IPS-18c (cell line): Measurements from ENCODE around the gene KCNIP3.

Source experiments
- H3K4me3 ChIP-seq: 2 replicates; pipeline ENCODE4 v1.7.0; 2013; ENCODE audit warnings: low read depth, mild to moderate bottlenecking, low read length, moderate library complexity; ENCODE audit not compliant: insufficient read depth
- H3K9me3 ChIP-seq: one replicate; pipeline ENCODE4 v1.6.1; 2013; ENCODE audit warnings: mild to moderate bottlenecking, low read length, moderate library complexity; ENCODE audit not compliant: control insufficient read depth, insufficient read depth

Gene KCNIP3

GRCh38 chr2:95330794-95331338 is 33.7 kb downstream of the KCNIP3 start:
- H3K9me3 ChIP-seq: no peaks in the 10 kb centered on the region
- no peak overlapping the region for H3K4me3 ChIP-seq

GRCh38 chr2:95331606-95332005 is 34.5 kb downstream of the KCNIP3 start:
- Histone ChIP-seq H3K9me3 (no peaks in the 10 kb centered on the region), H3K4me3 (no peak overlapping the region)

- Histone ChIP-seq H3K4me3 (no peak overlapping the region), H3K9me3 (no peaks in the 10 kb centered on the region)
These were observed 34.9 kb downstream of the KCNIP3 start for GRCh38 chr2:95332036-95332435.

GRCh38 chr2:95333056-95333455 is 35.9 kb downstream of the KCNIP3 start:
- Histone ChIP-seq H3K4me3 (no peak overlapping the region), H3K9me3 (no peaks in the 10 kb centered on the region)

GRCh38 chr2:95333888-95334338 is 36.8 kb downstream of the KCNIP3 start:
- no peaks in the 10 kb centered on the region for H3K9me3 ChIP-seq
- no peak overlapping the region for H3K4me3 ChIP-seq

- Histone ChIP-seq H3K4me3 (no peak overlapping the region), H3K9me3 (no peaks in the 10 kb centered on the region)
These were observed 37.9 kb downstream of the KCNIP3 start for GRCh38 chr2:95334916-95335641.

GRCh38 chr2:95336406-95336805 is 39.3 kb downstream of the KCNIP3 start:
- Histone ChIP-seq H3K9me3 (no peaks in the 10 kb centered on the region), H3K4me3 (no peak overlapping the region)

- Histone ChIP-seq H3K9me3 (no peaks in the 10 kb centered on the region), H3K4me3 (no peak overlapping the region)
These were observed 40.7 kb downstream of the KCNIP3 start for GRCh38 chr2:95337829-95338228.

- Histone ChIP-seq H3K9me3 (no peaks in the 10 kb centered on the region), H3K4me3 (no peak overlapping the region)
These were observed 45.6 kb downstream of the KCNIP3 start for GRCh38 chr2:95342556-95343320.

GRCh38 chr2:95343429-95344214 is 46.5 kb downstream of the KCNIP3 start:
- H3K9me3 ChIP-seq: no peaks in the 10 kb centered on the region
- no peak overlapping the region for H3K4me3 ChIP-seq

GRCh38 chr2:95344215-95344583 is 47.1 kb downstream of the KCNIP3 start:
- Histone ChIP-seq H3K4me3 (no peak overlapping the region), H3K9me3 (no peaks in the 10 kb centered on the region)

GRCh38 chr2:95344656-95345055 is 47.5 kb downstream of the KCNIP3 start:
- H3K9me3 ChIP-seq: no peaks in the 10 kb centered on the region
- no peak overlapping the region for H3K4me3 ChIP-seq

GRCh38 chr2:95345081-95345562 is 48.0 kb downstream of the KCNIP3 start:
- no peaks in the 10 kb centered on the region for H3K9me3 ChIP-seq
- H3K4me3 ChIP-seq: peak overlapping the region; percentile 56; the same call in 1 of the 2 replicates

- Histone ChIP-seq H3K9me3 (no peaks in the 10 kb centered on the region), H3K4me3 (peak overlapping the region; percentile 56)
These were observed 48.5 kb downstream of the KCNIP3 start for GRCh38 chr2:95345563-95346230.

GRCh38 chr2:95346231-95346737 is 49.1 kb downstream of the KCNIP3 start:
- H3K9me3 ChIP-seq: no peaks in the 10 kb centered on the region
- peak overlapping the region; percentile 56 for H3K4me3 ChIP-seq

- H3K9me3 ChIP-seq: no peaks in the 10 kb centered on the region
- peak overlapping the region; percentile 43 for H3K4me3 ChIP-seq
These were observed 49.9 kb downstream of the KCNIP3 start for GRCh38 chr2:95346738-95347671.
